GM23338 (cell line): ENCODE measurements around the gene TMEM151B.

ENCODE experiments used
- CREB1 ChIP-seq: fragments of 250-450 bp; sonication (Bioruptor Pico); IDR thresholded peaks from 2 replicates; pipeline ENCODE4 v1.5.0; 2020; ENCODE audit warnings: low read depth, mild to moderate bottlenecking, moderate library complexity
- CTCF ChIP-seq, 2 experiments: fragments of 200-600 bp in 1 of 2; sonication (generic) in 1 of 2; conservative IDR thresholded peaks; 2 replicates each; pipeline versions ENCODE4 v1.5.1 to v1.6.1; 2016 to 2017; ENCODE audit warnings: antibody characterized with exemption in 2 of 2, low read depth in 2 of 2, mild to moderate bottlenecking in 2 of 2, moderate library complexity in 1 of 2
- EZH2 ChIP-seq: fragments of 200-600 bp; sonication (generic); IDR thresholded peaks from one replicate; pipeline ENCODE4 v1.8.0; 2017; ENCODE audit warnings: antibody characterized with exemption, mild to moderate bottlenecking, low read depth; ENCODE audit not compliant: unreplicated experiment
- STAT1 ChIP-seq: IDR thresholded peaks from one replicate; pipeline ENCODE4 v1.6.1; 2016; ENCODE audit warnings: antibody characterized with exemption; ENCODE audit not compliant: unreplicated experiment

- TF ChIP-seq EZH2 (no peak), CTCF (conservative IDR thresholded peaks at IDR 0.05; ENCODE audit: low read depth in 2 of 2) (no peak), CREB1 (CRISPR knock-in tag) (no peak), STAT1 (no peak)
Observed at GRCh38 chr6:44329858-44330257, 59.6 kb downstream of the TMEM151B start.
